ENCODE measurements around the gene STAM.

The STAM gene

DNA sequence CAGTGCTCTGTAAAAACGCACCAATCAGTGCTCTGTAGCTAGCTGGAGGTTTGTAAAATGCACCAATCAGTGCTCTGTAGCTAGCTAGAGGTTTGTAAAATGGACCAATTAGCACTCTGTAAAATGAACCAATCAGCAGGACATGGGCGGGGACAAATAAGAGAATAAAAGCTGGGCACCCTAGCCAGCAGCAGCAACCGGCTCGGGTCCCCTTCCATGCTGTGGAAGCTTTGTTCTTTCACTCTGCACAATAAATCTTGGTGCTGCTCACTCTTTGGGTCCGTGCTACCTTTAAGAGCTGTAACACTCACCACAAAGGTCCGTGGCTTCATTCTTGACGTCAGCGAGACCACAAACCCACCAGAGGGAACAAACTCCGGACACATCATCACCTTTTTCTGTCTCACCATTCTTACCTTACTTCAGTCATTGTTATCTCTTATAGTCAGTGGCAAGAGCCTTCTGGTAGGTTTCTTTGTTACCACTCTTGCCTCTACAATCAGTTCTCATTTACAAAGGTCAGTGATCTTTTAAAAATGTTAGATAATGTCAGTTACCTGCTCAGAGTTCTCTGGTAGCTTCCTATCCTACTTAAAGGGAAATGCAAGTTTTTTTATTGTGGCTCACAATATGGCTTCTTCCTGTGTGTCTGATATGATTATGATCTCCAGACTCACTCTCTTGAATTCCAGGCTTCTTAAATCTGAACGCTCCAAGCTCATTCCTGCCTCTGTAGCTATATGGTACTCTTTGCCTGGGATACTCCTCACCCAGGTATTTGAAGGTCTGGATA is 4.5 kb downstream of the STAM start:
- DNase-seq = no peak

DNA sequence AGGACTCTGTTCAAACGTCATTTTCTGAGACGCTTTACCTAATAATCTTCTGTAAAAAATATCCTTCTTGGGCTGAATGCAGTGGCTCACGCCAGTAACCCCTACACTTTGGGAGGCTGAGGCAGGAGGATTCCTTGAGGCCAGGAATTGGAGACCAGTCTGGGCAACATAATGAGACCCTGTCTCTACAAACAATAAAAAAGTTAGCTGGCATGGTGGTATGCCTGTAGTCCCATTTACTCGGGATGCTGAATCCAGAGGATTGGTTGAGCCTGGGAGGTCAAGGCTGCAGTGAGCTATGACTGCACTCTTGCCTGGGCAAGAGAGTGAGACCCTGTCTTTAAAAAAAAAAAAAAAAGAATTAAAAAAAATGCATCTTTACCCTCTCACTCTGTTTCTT is 5.1 kb downstream of the STAM start:
- DNase-seq = no peak

- DNase-seq = no peak
Measured at GRCh38 chr10:17649836-17650235, 5.9 kb downstream of the STAM start.

- DNase-seq = no peak
Measured at GRCh38 chr10:17650416-17650815, 6.5 kb downstream of the STAM start.

DNA sequence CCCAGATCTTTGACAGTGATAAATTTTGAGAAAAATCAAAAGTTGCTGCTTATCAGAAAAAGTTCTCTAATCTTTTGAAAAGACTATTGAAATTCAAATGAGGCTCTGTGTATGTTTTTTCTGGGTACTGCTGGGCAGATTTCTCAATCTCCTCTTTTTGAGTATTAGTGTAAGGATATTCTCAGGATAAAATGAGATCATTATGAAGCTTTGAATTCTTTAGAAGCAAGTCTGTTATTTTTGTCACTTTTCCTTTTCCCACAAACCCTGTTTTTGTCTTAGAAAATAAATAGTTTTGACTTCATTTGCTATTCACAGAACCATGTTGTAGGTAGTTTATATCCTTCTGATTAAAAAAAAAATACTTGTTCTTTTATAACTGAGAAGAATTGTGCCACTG is 7.9 kb downstream of the STAM start:
- no peak for DNase-seq

DNA sequence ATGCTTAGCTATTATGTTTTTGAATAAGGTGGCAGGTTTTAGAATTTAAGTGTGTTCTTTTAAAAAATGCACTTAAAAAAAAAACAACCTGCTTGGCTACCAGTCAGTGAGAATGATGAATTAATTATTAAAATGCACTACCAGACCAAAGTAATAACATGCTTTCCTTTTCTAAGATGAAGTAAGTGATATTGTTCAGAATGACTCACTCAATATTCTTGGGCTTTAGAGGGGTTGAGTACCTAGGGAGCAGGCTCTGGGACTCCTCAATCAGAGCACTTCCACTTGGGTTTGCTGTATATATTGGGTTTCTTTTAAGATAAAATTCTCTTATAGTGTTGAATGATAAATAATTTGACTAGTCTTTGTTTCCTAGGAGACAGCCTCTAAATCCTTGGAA is 8.6 kb downstream of the STAM start:
- no peak for DNase-seq

GRCh38 chr10:17655009-17655408 is 11.1 kb downstream of the STAM start:
- no peak for DNase-seq

DNA sequence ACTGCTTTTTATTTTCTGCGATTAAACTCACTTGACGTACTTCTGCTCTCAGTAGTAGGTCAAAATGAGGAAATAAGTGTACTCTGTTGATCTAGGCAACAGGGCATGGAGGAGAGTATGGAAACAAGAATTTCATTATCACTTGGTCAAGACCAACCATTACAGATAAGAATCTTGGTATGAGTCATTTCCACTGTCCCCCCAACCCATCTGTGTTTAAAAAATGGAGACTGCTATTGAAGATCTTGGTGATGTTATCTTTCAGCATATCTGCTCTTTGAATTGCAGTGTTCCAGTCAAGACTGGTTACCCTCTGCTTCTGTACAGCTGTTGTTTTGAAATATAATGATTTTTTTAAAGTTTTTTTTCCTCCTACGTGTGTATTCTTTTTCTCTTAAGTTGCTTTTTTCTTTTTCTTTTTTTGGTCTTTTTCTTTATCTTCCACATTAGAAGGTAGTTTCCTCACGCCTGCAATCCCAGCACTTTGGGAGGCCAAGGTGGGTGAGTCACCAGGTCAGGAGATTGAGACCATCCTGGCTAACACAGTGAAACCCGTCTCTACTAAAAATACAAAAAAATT is 11.7 kb downstream of the STAM start:
- DNase-seq = no peak

GRCh38 chr10:17657103-17657500 is 13.2 kb downstream of the STAM start:
- no peak for DNase-seq

- DNase-seq = no peak
Measured at GRCh38 chr10:17659365-17659764, 15.4 kb downstream of the STAM start.

DNA sequence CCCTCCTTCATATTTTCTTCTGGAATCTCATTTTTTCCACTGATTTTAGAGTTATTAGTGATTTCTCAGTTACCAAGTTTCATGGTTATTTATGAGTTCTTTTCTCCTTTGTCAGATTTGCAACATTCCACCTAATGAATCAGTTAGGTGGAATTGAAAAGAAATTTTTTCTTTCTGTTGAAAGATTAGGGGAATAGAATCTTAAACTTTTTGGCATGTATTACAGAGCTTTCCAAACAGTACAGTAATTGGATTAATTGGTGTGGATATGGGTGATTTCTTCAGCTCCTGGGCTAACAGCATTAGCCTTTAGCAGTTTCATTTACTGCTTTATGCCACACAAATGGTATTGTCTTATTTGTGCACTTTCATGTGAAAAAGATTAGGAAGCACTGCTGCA is 17.0 kb downstream of the STAM start:
- no peak for DNase-seq

- DNase-seq = no peak
Measured at GRCh38 chr10:17661510-17661909, 17.6 kb downstream of the STAM start.

GRCh38 chr10:17662193-17663138 is 18.5 kb downstream of the STAM start:
- DNase-seq = no peak

GRCh38 chr10:17663450-17663849 is 19.5 kb downstream of the STAM start:
- DNase-seq = no peak

DNA sequence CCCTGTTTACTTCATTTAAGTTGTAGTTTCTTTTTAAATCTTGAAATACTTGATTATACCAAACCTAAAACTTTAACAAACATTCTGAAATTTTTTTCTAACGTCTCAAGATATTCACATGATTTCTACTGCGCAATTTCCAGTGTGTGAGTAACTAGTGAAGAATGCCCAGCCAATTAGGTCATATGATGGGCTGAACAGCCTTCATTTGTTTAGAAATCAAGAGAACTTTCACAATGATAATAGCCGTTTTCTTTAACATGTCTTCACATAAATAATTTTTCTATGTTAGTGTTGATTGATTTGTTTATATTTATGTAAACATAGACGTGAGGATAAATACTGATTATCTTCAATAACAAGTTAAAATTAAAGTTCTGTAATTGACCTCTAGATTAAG is 21.8 kb downstream of the STAM start:
- no peak for DNase-seq

GRCh38 chr10:17668435-17669184 is 24.7 kb downstream of the STAM start:
- no peak for DNase-seq

- no peak for DNase-seq
Measured at GRCh38 chr10:17669185-17669872, 25.4 kb downstream of the STAM start.

DNA sequence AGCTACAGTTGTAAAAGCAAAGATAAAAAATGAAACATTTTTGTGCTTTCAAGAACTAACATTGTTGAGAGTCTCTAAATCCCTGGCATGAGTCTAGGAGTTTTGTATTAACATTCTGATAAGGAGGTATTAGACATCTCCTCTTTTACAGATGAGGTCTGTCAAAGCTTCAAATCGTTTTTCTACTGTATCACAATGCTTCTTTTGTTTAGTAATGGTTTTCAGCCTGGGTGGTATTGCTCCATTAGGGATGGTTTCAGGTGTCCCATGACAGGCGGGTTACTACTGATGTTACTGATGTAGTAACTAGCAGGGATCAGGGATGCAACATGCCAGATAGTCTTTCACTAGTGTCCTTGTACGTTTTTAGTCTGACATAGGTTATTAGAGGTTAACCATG is 27.4 kb downstream of the STAM start:
- no peak for DNase-seq

DNA sequence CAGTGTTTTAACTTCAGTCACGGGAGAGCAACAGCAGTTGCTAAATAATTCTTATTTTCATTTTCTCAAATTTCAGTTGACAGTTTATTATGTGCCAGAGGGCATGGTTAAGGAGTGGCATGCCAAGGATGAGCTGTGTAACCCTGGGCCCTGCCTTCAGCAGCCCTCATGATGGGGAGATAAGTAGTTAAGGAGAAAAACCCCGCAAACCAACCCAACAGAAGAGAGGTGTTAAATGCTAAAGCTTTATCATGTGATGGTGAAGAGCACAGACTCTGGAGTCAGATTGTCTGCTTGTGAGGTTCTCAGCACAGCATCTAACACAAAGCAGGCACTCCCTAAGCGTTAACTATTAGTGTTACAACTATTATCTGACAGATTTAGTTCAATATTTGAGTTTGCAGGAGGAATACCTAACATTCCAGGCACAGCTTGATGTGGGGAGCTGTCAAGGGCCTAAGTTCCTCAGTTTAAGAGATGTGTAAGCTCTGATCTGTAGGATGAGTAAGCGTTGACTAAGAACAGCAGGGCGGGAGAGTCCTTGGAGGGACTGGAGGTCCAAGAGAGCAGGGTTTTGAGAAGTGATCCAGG is 29.6 kb downstream of the STAM start:
- DNase-seq = no peak

DNA sequence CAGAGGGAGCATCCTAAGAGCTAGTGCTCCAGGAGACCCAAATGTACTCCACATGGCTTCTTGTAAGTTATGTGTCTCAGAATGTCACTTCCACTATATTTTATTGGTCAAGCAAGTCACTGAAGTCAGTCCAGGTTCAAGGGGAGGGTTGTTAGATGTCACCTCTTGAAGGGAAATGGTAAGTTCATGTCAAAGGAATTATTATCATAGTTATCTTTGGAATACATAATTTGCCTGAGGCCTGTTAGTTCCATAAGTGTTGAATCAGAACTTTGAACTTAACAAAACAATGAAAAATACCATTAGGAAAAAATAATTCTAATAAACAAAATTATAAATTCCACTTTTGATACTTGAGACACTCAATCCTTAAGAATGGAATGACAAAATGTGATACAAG is 30.6 kb downstream of the STAM start:
- DNase-seq = no peak

GRCh38 chr10:17675638-17676037 is 31.7 kb downstream of the STAM start:
- DNase-seq = no peak

DNA sequence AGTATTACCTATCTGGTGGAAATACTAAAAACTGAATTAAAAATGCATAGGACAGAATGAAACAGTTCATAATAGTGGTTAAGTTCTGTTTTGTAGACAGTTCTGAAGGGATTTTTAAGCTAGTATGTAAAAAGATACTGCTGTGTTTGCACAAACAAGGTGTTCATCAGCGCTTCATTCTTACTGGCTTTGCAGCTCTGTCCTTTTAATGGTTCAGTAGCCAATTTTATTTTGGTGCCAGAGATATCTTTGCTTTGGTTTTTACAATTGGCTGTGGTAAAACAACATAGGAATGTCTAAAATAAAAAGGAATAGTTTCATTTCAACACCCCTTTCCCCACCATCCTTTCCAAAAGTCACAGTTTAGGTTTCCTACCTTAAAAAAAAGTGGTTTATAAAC is 33.0 kb downstream of the STAM start:
- no peak for DNase-seq

Data from NCI-H2171 treated with DMSO at 0.1 percent for 48 hours (cell line).